NCI-H128 (cell line): ENCODE measurements around the gene TOX3.

Source experiments
- DNase-seq: peaks from one replicate; lab custom pipeline; 2025; ENCODE audit not compliant: unreplicated experiment; lab: John Stamatoyannopoulos, UW

TOX3 gene

GRCh38 chr16:52547004-52547833, at the start of gene TOX3:
TOX3 (minus strand) TSS chr16:52547143; CDS start chr16:52546723, 420 bp downstream.
- DNase-seq, result peak; percentile 41

- DNase-seq, result no peak
Measured at GRCh38 chr16:52592778-52593177, 45.8 kb upstream of the TOX3 start.

- DNase-seq, result no peak
Measured at GRCh38 chr16:52591934-52592592, 45.1 kb upstream of the TOX3 start.

GRCh38 chr16:52591471-52591870, 44.5 kb upstream of the TOX3 start:
- DNase-seq, result no peak

- DNase-seq, result no peak
Measured at GRCh38 chr16:52586159-52586558, 39.2 kb upstream of the TOX3 start.

GRCh38 chr16:52584354-52585320, 37.7 kb upstream of the TOX3 start:
- no peak for DNase-seq

GRCh38 chr16:52581530-52581929, 34.6 kb upstream of the TOX3 start:
- DNase-seq, result no peak

GRCh38 chr16:52580488-52580887, 33.5 kb upstream of the TOX3 start:
- no peak for DNase-seq

GRCh38 chr16:52578829-52579498, 32.0 kb upstream of the TOX3 start:
- DNase-seq, result no peak

- DNase-seq, result no peak
Measured at GRCh38 chr16:52578007-52578828, 31.3 kb upstream of the TOX3 start.

- DNase-seq, result no peak
Measured at GRCh38 chr16:52577130-52577706, 30.3 kb upstream of the TOX3 start.

- DNase-seq, result no peak
Measured at GRCh38 chr16:52573365-52574299, 26.7 kb upstream of the TOX3 start.

GRCh38 chr16:52572656-52573055, 25.7 kb upstream of the TOX3 start:
- DNase-seq, result no peak

- no peak for DNase-seq
Measured at GRCh38 chr16:52570495-52571091, 23.6 kb upstream of the TOX3 start.

GRCh38 chr16:52569701-52570100, 22.8 kb upstream of the TOX3 start:
- no peak for DNase-seq

- DNase-seq, result peak; percentile 62
Measured at GRCh38 chr16:52568983-52569690, 22.2 kb upstream of the TOX3 start.

- no peak for DNase-seq
Measured at GRCh38 chr16:52568495-52568894, 21.6 kb upstream of the TOX3 start.
